Keratinocyte (primary cell): ENCODE results near the gene EGFR. TPM values are rescaled to one million over a fixed set of nuclear protein-coding genes. Genes with fewer than 3 reads are reported as not detected.
A peak's percentile ranks its signal among the peaks of the same experiment; 100 is the strongest.

Experiments
- DNase-seq: peaks from one replicate; pipeline ENCODE4 v3.0.0-alpha.2; 2011; ENCODE audit warnings: low read depth, missing footprints, low spot score
- FAIRE-seq: peaks from 2 replicates; lab custom pipeline; 2011; peaks lifted over from hg19 to GRCh38; lab: Jason Lieb, UNC
- H2AFZ ChIP-seq: 2 replicates; pipeline ENCODE4 v1.6.0; 2012; ENCODE audit warnings: low read length, control low read depth, inconsistent platforms; ENCODE audit not compliant: control insufficient read depth
- H3K27ac ChIP-seq: 2 replicates; pipeline ENCODE4 v1.5.1; 2011; ENCODE audit warnings: low read length; ENCODE audit not compliant: control insufficient read depth, insufficient read depth
- H3K27me3 ChIP-seq: 3 replicates; pipeline ENCODE4 v1.6.0; 2011; ENCODE audit warnings: low read length; ENCODE audit not compliant: control insufficient read depth, insufficient read depth; ENCODE audit errors: extremely low read depth
- H3K36me3 ChIP-seq, 2 experiments: 2 replicates in 1 of 2; 3 replicates in 1 of 2; pipeline ENCODE4 v1.5.1; 2011; ENCODE audit warnings: low read length in 2 of 2, mild to moderate bottlenecking in 1 of 2; ENCODE audit not compliant: control insufficient read depth in 2 of 2, insufficient read depth in 2 of 2; ENCODE audit errors: extremely low read depth in 1 of 2
- H3K4me1 ChIP-seq: 3 replicates; pipeline ENCODE4 v1.5.1; 2011; ENCODE audit warnings: low read length; ENCODE audit not compliant: control insufficient read depth, insufficient read depth; ENCODE audit errors: extremely low read depth
- H3K4me2 ChIP-seq: 3 replicates; pipeline ENCODE4 v1.6.0; 2011; ENCODE audit warnings: low read depth, low read length; ENCODE audit not compliant: control insufficient read depth, insufficient read depth; ENCODE audit errors: extremely low read depth
- H3K4me3 ChIP-seq, 3 experiments: fragments of 200-600 bp in 1 of 3; sonication (generic) in 1 of 3; 2 replicates in 2 of 3; 3 replicates in 1 of 3; pipeline ENCODE4 v1.5.1; 2011 to 2016; ENCODE audit warnings: low read length in 3 of 3, mild to moderate bottlenecking in 3 of 3, control low read depth in 2 of 3, inconsistent platforms in 1 of 3, low read depth in 1 of 3, mixed read lengths in 1 of 3, mixed run types in 1 of 3, moderate library complexity in 1 of 3; ENCODE audit not compliant: control insufficient read depth in 2 of 3, insufficient read depth in 2 of 3; ENCODE audit errors: extremely low read depth in 1 of 3
- H3K79me2 ChIP-seq: 2 replicates; pipeline ENCODE4 v1.6.0; 2012; ENCODE audit warnings: low read length; ENCODE audit not compliant: control insufficient read depth, insufficient read depth
- H3K9ac ChIP-seq: 3 replicates; pipeline ENCODE4 v1.6.0; 2011; ENCODE audit warnings: low read length; ENCODE audit not compliant: control insufficient read depth, insufficient read depth; ENCODE audit errors: extremely low read depth
- H3K9me1 ChIP-seq: 3 replicates; pipeline ENCODE4 v1.6.0; 2011; ENCODE audit warnings: low read length; ENCODE audit not compliant: control insufficient read depth, insufficient read depth; ENCODE audit errors: extremely low read depth
- H3K9me3 ChIP-seq: 2 replicates; pipeline ENCODE4 v1.5.1; 2012; ENCODE audit warnings: low read depth, low read length; ENCODE audit not compliant: control insufficient read depth
- H4K20me1 ChIP-seq: 3 replicates; pipeline ENCODE4 v1.6.0; 2011; ENCODE audit warnings: low read length; ENCODE audit not compliant: control insufficient read depth, insufficient read depth; ENCODE audit errors: extremely low read depth
- EZH2 ChIP-seq: IDR thresholded peaks from one replicate; pipeline ENCODE4 v1.6.1; 2012; ENCODE audit warnings: inconsistent platforms, mild to moderate bottlenecking, low read length, moderate library complexity
- dilution Hi-C: fragments of 300-500 bp; cut with MboI; formaldehyde crosslinking; loops from one replicate; pipeline ENCODE4 v1.7.0; 2020; ENCODE audit warnings: low sequenced_read_pairs; ENCODE audit not compliant: extremely low pct_ligation_motif_present
- polyA plus RNA-seq, 5 experiments: library from polyadenylated mRNA; depleted of rRNA in 3 of 5; stranded (reverse) in 3 of 5; stranded (forward) in 1 of 5; unstranded in 1 of 5; fragments of >200 nt; gene quantifications; 1 replicate in 1 of 5; 2 replicates in 3 of 5; 3 replicates in 1 of 5; pipeline versions ENCODE4 v1.2.1 to v1.2.3, GENCODE V29; 2011 to 2012; ENCODE audit warnings: missing spikeins in 2 of 5, low read depth in 1 of 5, low replicate concordance in 1 of 5
- TF ChIP-seq, protein P1 (sequence below), 3 experiments: IDR thresholded peaks in 1 of 3; conservative IDR thresholded peaks in 1 of 3; optimal IDR thresholded peaks in 1 of 3; 2 replicates in 2 of 3; 3 replicates in 1 of 3; pipeline versions ENCODE3 to v1.5.1; 2011; ENCODE audit warnings: low read length in 3 of 3, mild to moderate bottlenecking in 3 of 3, moderate library complexity in 2 of 3, control low read depth in 1 of 3, inconsistent platforms in 1 of 3; ENCODE audit not compliant: insufficient read depth in 2 of 3; ENCODE audit errors: extremely low read depth in 1 of 3

EGFR gene
- polyA plus RNA-seq, 1 donor (not counting 4 experiments of a cell fraction or from before 2014, with no cell fraction given): 120 TPM

DNA sequence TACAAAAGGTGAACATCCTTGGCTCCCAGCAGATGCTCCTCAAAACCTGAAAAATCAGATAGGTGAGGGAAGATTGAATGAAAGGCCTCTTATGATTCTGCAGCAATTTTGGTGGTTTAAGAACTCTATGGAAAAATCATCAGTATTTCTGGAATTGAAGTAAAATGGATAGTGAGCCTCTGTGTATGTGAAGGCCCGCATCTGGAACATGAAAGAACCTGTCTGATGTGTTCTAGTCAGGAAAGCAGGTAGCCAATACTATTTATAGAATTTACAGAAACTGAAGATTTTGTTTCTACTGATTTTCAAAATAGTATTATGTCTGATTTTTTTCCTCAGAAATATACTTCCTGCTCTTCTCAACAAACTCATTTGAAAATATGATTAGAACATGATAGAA is 37.3 kb downstream of the EGFR start:
- Histone ChIP-seq H4K20me1 (no peaks in the 10 kb centered on the region), H3K4me2 (peak overlapping the region; percentile 88), H3K79me2 (peaks cover 92% of the 10 kb centered on the region), H3K9me3 (no peaks in the 10 kb centered on the region), H3K36me3 (peaks cover 15 to 43% of the 10 kb centered on the region in 2 experiments), H3K4me1 (peaks cover 68% of the 10 kb centered on the region), H3K4me3 (no peak overlapping the region), H3K9me1 (peaks cover 4% of the 10 kb centered on the region), H3K27me3 (no peaks in the 10 kb centered on the region), H3K9ac (peak overlapping the region; percentile 87), H3K27ac (peak overlapping the region; percentile 99), H2AFZ (no peak overlapping the region)
- FAIRE-seq (peak; percentile 5), DNase-seq (no peak)
- TF ChIP-seq, protein P1, sequence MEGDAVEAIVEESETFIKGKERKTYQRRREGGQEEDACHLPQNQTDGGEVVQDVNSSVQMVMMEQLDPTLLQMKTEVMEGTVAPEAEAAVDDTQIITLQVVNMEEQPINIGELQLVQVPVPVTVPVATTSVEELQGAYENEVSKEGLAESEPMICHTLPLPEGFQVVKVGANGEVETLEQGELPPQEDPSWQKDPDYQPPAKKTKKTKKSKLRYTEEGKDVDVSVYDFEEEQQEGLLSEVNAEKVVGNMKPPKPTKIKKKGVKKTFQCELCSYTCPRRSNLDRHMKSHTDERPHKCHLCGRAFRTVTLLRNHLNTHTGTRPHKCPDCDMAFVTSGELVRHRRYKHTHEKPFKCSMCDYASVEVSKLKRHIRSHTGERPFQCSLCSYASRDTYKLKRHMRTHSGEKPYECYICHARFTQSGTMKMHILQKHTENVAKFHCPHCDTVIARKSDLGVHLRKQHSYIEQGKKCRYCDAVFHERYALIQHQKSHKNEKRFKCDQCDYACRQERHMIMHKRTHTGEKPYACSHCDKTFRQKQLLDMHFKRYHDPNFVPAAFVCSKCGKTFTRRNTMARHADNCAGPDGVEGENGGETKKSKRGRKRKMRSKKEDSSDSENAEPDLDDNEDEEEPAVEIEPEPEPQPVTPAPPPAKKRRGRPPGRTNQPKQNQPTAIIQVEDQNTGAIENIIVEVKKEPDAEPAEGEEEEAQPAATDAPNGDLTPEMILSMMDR (optimal IDR thresholded peaks at IDR 0.05 in 1 of 3, IDR thresholded peaks at IDR 0.05 in 1 of 3, conservative IDR thresholded peaks at IDR 0.05 in 1 of 3; ENCODE audit: extremely low read depth in 1 of 3, insufficient read depth in 2 of 3, low read length in 3 of 3): no peak
- dilution Hi-C loops: no loop called here

- Histone ChIP-seq H4K20me1 (no peaks in the 10 kb centered on the region), H2AFZ (no peak overlapping the region), H3K4me2 (peak overlapping the region; percentile 88), H3K4me3 (peak overlapping the region in 1 of 3 experiments; percentile 11), H3K79me2 (peaks cover 92% of the 10 kb centered on the region), H3K27ac (peak overlapping the region; percentile 99), H3K9me1 (peaks cover 2% of the 10 kb centered on the region), H3K9ac (peak overlapping the region; percentile 65), H3K36me3 (peaks cover 16 to 48% of the 10 kb centered on the region in 2 experiments), H3K9me3 (no peaks in the 10 kb centered on the region), H3K4me1 (peaks cover 66% of the 10 kb centered on the region), H3K27me3 (no peaks in the 10 kb centered on the region)
- FAIRE-seq: peak; percentile 71
- no peak for DNase-seq
- TF ChIP-seq, protein P1 (optimal IDR thresholded peaks at IDR 0.05 in 1 of 3, IDR thresholded peaks at IDR 0.05 in 1 of 3, conservative IDR thresholded peaks at IDR 0.05 in 1 of 3; ENCODE audit: extremely low read depth in 1 of 3, insufficient read depth in 2 of 3, low read length in 3 of 3): peak in 2 of 3 experiments; percentile 18 to 48
- no peak for TF ChIP-seq EZH2
- dilution Hi-C loops: no loop called here
Measured at GRCh38 chr7:55056577-55057480, 38.0 kb downstream of the EGFR start.
